Measurements from ENCODE around the gene UBR4.

GRCh38 chr1:19239876-19240275 lies 29.8 kb upstream of the UBR4 start:
- TF ChIP-seq CTCF (IDR thresholded peaks at IDR 0.05) = no peak
- no peak for TF ChIP-seq MYC (IDR thresholded peaks at IDR 0.05; ENCODE audit: borderline replicate concordance, low read length)
- TF ChIP-seq BHLHE40 (IDR thresholded peaks at IDR 0.05; ENCODE audit: low read depth, low read length) = no peak
- no peak for TF ChIP-seq E2F6 (IDR thresholded peaks at IDR 0.05; ENCODE audit: borderline replicate concordance, low read depth)
- TF ChIP-seq KDM1A (IDR thresholded peaks at IDR 0.05; ENCODE audit: low read depth) = no peak
- TF ChIP-seq EP300 (IDR thresholded peaks at IDR 0.05) = no peak
- no peak for TF ChIP-seq SREBF2 (IDR thresholded peaks at IDR 0.05)
- TF ChIP-seq CEBPB (IDR thresholded peaks at IDR 0.05) = no peak
- no peak for TF ChIP-seq REST (IDR thresholded peaks at IDR 0.05)
- TF ChIP-seq ZFP36 (IDR thresholded peaks at IDR 0.05; ENCODE audit: borderline replicate concordance, partially characterized antibody) = no peak
- TF ChIP-seq MAZ (IDR thresholded peaks at IDR 0.05; ENCODE audit: borderline replicate concordance, low read depth, low read length) = no peak
- no peak for TF ChIP-seq SMC3 (IDR thresholded peaks at IDR 0.05)
- TF ChIP-seq USF2 (IDR thresholded peaks at IDR 0.05) = no peak
